ENCODE measurements around the gene MT1X. TPM values are rescaled to one million over a fixed set of nuclear protein-coding genes. Genes with fewer than 3 reads are reported as not detected.

Gene MT1X
- total RNA-seq, 1 experiment from 2014 or later = 74.3 TPM

DNA sequence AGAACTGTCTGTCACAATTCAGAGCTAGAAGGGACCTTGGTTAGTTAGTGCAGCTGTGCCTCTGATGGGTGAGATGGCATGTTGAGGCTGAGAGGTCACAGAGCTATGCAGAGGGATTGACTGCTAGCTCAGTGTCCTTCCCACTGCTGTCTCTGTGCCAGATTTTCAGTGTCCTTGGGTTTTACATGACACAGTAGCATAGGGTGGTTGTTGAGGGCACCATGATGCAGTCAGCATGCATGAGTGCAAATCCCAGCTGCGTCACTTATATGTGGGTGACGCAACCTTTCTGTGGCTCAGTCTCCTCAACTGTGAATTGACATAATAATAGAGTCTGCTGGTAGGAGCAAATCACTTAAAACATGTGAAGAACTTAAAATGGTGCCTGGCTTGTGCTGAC is 41.1 kb upstream of the MT1X start:
- H3K27me3 ChIP-seq (replicated peaks; ENCODE audit: insufficient read depth, low read depth, low read length, poor library complexity) = peaks cover 57% of the 10 kb centered on the region
- intact Hi-C loops (cut with micrococcal nuclease; ENCODE audit: unreplicated experiment) = no loop called here
- ChIA-PET POLR2A (ENCODE audit: low non-redundant PET) (no interaction called here), CTCF (no interaction called here)
- no peak for DNase-seq (ENCODE audit: low spot score)
- H3K27ac ChIP-seq (ENCODE audit: low read depth, low read length, poor library complexity, severe bottlenecking) = no peak overlapping the region
- H3K9me3 ChIP-seq (ENCODE audit: low read depth, low read length, poor library complexity, severe bottlenecking) = no peaks in the 10 kb centered on the region
- H3K4me1 ChIP-seq (ENCODE audit: insufficient read depth, low read length, poor library complexity, severe bottlenecking) = no peaks in the 10 kb centered on the region
- no peak overlapping the region for H3K4me3 ChIP-seq (ENCODE audit: low read depth, low read length, poor library complexity, severe bottlenecking)
- no TSS peak for BruUV-seq (replicated peaks)
- TF ChIP-seq EZH2 (IDR thresholded peaks at IDR 0.05; ENCODE audit: borderline replicate concordance, low read depth, low read length, poor library complexity, severe bottlenecking) = no peak
- TF ChIP-seq, protein P1, sequence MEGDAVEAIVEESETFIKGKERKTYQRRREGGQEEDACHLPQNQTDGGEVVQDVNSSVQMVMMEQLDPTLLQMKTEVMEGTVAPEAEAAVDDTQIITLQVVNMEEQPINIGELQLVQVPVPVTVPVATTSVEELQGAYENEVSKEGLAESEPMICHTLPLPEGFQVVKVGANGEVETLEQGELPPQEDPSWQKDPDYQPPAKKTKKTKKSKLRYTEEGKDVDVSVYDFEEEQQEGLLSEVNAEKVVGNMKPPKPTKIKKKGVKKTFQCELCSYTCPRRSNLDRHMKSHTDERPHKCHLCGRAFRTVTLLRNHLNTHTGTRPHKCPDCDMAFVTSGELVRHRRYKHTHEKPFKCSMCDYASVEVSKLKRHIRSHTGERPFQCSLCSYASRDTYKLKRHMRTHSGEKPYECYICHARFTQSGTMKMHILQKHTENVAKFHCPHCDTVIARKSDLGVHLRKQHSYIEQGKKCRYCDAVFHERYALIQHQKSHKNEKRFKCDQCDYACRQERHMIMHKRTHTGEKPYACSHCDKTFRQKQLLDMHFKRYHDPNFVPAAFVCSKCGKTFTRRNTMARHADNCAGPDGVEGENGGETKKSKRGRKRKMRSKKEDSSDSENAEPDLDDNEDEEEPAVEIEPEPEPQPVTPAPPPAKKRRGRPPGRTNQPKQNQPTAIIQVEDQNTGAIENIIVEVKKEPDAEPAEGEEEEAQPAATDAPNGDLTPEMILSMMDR (conservative IDR thresholded peaks at IDR 0.05; ENCODE audit: low read depth, low read length) = no peak
- no peaks in the 10 kb centered on the region for H3K36me3 ChIP-seq (ENCODE audit: insufficient read depth, low read length, poor library complexity, severe bottlenecking)

DNA sequence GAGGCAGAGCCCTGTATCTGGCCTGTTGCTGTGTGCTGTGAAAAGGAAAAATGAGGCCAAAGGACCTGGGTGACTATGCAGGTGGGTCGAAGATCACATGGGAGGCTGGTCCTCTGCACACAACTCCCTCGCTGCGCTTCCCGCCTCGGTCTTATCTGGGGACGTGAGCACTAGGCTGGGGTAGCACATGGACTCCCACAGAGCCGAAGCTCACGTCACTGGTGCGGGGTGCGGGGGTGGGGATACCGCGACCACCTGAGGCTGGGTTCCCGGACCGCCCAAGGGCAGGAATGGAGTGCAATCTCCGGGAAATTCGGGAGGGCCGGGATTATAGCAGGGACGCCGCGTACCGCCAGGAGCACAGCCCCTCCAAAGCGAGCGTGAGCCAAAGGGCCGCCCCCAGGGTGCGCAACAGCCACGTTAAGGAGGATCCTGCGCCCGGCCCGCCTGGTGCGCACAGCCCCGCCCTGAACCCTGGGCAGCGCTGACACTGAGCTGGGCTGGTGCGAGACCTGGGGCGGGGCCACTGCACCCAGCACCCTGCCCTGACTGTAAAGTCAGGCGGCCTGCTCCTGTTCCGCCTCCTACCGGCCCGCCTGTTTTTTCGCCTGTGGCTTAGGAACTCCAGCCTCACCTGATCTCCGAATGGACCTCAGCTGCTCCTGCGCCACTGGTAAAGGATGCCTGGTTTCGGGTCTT is 39.0 kb upstream of the MT1X start:
- H3K9me3 ChIP-seq (ENCODE audit: low read depth, low read length, poor library complexity, severe bottlenecking) = no peaks in the 10 kb centered on the region
- peaks cover 37% of the 10 kb centered on the region for H3K27me3 ChIP-seq (replicated peaks; ENCODE audit: insufficient read depth, low read depth, low read length, poor library complexity)
- peak overlapping the region; percentile 17 for H3K4me3 ChIP-seq (ENCODE audit: low read depth, low read length, poor library complexity, severe bottlenecking)
- no peaks in the 10 kb centered on the region for H3K4me1 ChIP-seq (ENCODE audit: insufficient read depth, low read length, poor library complexity, severe bottlenecking)
- ChIA-PET POLR2A (ENCODE audit: low non-redundant PET) (no interaction called here), CTCF (interaction anchor here (0.7 kb wide), 1 partner anchor 37 kb away, joined by 3 read pairs; no protein-coding TSS in a partner anchor)
- intact Hi-C loops (cut with micrococcal nuclease; ENCODE audit: unreplicated experiment) = no loop called here
- H3K36me3 ChIP-seq (ENCODE audit: insufficient read depth, low read length, poor library complexity, severe bottlenecking) = no peaks in the 10 kb centered on the region
- TF ChIP-seq, protein P1 (conservative IDR thresholded peaks at IDR 0.05; ENCODE audit: low read depth, low read length) = peak; percentile 31; the same call in 1 of the 2 replicates
- no peak for TF ChIP-seq EZH2 (IDR thresholded peaks at IDR 0.05; ENCODE audit: borderline replicate concordance, low read depth, low read length, poor library complexity, severe bottlenecking)
- DNase-seq (ENCODE audit: low spot score) = peak; percentile 37
- H3K27ac ChIP-seq (ENCODE audit: low read depth, low read length, poor library complexity, severe bottlenecking) = no peak overlapping the region
- no TSS peak for BruUV-seq (replicated peaks)

DNA sequence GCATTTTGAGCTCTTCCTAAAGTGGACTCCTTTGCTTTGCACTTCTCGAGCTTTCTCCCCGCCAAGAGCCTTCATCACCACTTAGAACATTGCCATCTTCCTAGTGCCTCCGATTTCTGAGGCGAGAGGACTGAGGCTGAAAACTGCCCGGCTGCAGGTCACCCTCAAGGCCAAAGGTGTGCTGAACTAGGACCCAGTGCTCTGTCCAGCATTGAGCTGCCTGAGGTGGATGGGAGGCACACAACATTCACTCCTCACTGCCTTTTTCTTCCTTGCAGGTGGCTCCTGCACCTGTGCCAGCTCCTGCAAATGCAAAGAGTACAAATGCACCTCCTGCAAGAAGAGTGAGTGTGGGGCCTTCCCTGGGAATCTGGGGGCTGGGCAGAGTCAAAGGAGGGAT is 38.4 kb upstream of the MT1X start:
- Histone ChIP-seq H3K27ac (ENCODE audit: low read depth, low read length, poor library complexity, severe bottlenecking) (no peak overlapping the region), H3K36me3 (ENCODE audit: insufficient read depth, low read length, poor library complexity, severe bottlenecking) (no peaks in the 10 kb centered on the region), H3K4me3 (ENCODE audit: low read depth, low read length, poor library complexity, severe bottlenecking) (no peak overlapping the region), H3K4me1 (ENCODE audit: insufficient read depth, low read length, poor library complexity, severe bottlenecking) (no peaks in the 10 kb centered on the region), H3K27me3 (replicated peaks; ENCODE audit: insufficient read depth, low read depth, low read length, poor library complexity) (peaks cover 34% of the 10 kb centered on the region), H3K9me3 (ENCODE audit: low read depth, low read length, poor library complexity, severe bottlenecking) (no peaks in the 10 kb centered on the region)
- ChIA-PET POLR2A (ENCODE audit: low non-redundant PET) (no interaction called here), CTCF (interaction anchor here (0.7 kb wide), 1 partner anchor 38 kb away, joined by 3 read pairs; no protein-coding TSS in a partner anchor)
- no peak for DNase-seq (ENCODE audit: low spot score)
- intact Hi-C loops (cut with micrococcal nuclease; ENCODE audit: unreplicated experiment) = no loop called here
- TF ChIP-seq, protein P1 (conservative IDR thresholded peaks at IDR 0.05; ENCODE audit: low read depth, low read length) = no peak
- TF ChIP-seq EZH2 (IDR thresholded peaks at IDR 0.05; ENCODE audit: borderline replicate concordance, low read depth, low read length, poor library complexity, severe bottlenecking) = no peak
- BruUV-seq (replicated peaks) = no TSS peak
